Liver (tissue), 3 donors: ENCODE results near the gene CDCP1.

Source experiments
- FOXA1 ChIP-seq: IDR thresholded peaks from 2 replicates; pipeline ENCODE4 v1.6.1; 2016; ENCODE audit warnings: antibody characterized with exemption
- GABPA ChIP-seq, 2 donors: IDR thresholded peaks in 1 of 2; conservative IDR thresholded peaks in 1 of 2; 2 replicates each; pipeline ENCODE4 v1.6.1; 2016; ENCODE audit warnings: antibody characterized with exemption in 2 of 2, mild to moderate bottlenecking in 1 of 2, moderate library complexity in 1 of 2
- HNF4A ChIP-seq, 2 donors: conservative IDR thresholded peaks; 2 replicates each; pipeline ENCODE4 v1.6.1; 2016; ENCODE audit warnings: antibody characterized with exemption in 2 of 2, mild to moderate bottlenecking in 2 of 2
- HNF4G ChIP-seq: IDR thresholded peaks from 2 replicates; pipeline ENCODE4 v1.6.1; 2016; ENCODE audit warnings: antibody characterized with exemption
- JUND ChIP-seq, 2 donors: IDR thresholded peaks; 2 replicates each; pipeline ENCODE4 v1.6.1; 2016; ENCODE audit warnings: antibody characterized with exemption in 2 of 2
- RAD21 ChIP-seq, 2 donors: IDR thresholded peaks; 2 replicates each; pipeline ENCODE4 v1.6.1; 2016; ENCODE audit warnings: antibody characterized with exemption in 2 of 2, mild to moderate bottlenecking in 2 of 2
- RXRA ChIP-seq, 2 donors: IDR thresholded peaks; 2 replicates each; pipeline ENCODE4 v1.6.1; 2017 to 2018; ENCODE audit warnings: antibody characterized with exemption in 2 of 2, mild to moderate bottlenecking in 1 of 2
- SP1 ChIP-seq: IDR thresholded peaks from 2 replicates; pipeline ENCODE4 v1.6.1; 2018; ENCODE audit warnings: antibody characterized with exemption, mild to moderate bottlenecking
- TAF1 ChIP-seq: conservative IDR thresholded peaks from 2 replicates; pipeline ENCODE4 v1.6.1; 2016; ENCODE audit warnings: antibody characterized with exemption, mild to moderate bottlenecking
- YY1 ChIP-seq: IDR thresholded peaks from 2 replicates; pipeline ENCODE4 v1.6.1; 2016; ENCODE audit warnings: antibody characterized with exemption, mild to moderate bottlenecking
- TF ChIP-seq, protein P1 (sequence below): fragments of 150-350 bp; IDR thresholded peaks from 2 replicates; pipeline ENCODE4 v1.5.1; 2017; ENCODE audit warnings: improper control_type of control experiment, low read depth, low read length; ENCODE audit not compliant: missing input control
- TF ChIP-seq, protein P2 (sequence below): IDR thresholded peaks from 2 replicates; pipeline ENCODE4 v1.6.1; 2016; ENCODE audit warnings: antibody characterized with exemption
- TF ChIP-seq, protein P3 (sequence below): IDR thresholded peaks from 2 replicates; pipeline ENCODE4 v1.6.1; 2016; ENCODE audit warnings: antibody characterized with exemption, mild to moderate bottlenecking
- TF ChIP-seq, protein P4 (sequence below): IDR thresholded peaks from 2 replicates; pipeline ENCODE4 v1.6.1; 2016; ENCODE audit warnings: antibody characterized with exemption
- donor health status: healthy.
- donor health status: healthy.

DNA sequence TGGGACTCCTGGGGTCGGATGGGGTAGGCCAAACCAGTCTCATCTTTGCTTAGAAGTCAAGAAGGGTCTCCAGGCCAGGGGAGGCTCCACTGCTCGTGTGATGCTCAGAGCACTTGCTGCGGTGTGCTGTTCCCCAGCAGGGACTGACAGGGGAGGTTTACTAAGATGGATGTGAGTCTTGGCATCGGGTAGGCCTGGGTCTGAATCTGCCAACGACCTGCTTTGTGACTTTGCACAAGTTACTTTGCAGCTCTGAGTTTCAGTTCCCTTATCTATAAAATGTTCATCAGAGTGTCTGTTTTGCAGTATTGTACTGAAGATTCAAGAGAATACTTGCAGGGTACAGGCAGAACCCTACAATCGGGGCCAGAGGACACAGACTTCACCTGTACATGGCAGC is 17.3 kb upstream of the CDCP1 start:
- TF ChIP-seq, protein P1, sequence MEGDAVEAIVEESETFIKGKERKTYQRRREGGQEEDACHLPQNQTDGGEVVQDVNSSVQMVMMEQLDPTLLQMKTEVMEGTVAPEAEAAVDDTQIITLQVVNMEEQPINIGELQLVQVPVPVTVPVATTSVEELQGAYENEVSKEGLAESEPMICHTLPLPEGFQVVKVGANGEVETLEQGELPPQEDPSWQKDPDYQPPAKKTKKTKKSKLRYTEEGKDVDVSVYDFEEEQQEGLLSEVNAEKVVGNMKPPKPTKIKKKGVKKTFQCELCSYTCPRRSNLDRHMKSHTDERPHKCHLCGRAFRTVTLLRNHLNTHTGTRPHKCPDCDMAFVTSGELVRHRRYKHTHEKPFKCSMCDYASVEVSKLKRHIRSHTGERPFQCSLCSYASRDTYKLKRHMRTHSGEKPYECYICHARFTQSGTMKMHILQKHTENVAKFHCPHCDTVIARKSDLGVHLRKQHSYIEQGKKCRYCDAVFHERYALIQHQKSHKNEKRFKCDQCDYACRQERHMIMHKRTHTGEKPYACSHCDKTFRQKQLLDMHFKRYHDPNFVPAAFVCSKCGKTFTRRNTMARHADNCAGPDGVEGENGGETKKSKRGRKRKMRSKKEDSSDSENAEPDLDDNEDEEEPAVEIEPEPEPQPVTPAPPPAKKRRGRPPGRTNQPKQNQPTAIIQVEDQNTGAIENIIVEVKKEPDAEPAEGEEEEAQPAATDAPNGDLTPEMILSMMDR, result no peak
- TF ChIP-seq, protein P2, sequence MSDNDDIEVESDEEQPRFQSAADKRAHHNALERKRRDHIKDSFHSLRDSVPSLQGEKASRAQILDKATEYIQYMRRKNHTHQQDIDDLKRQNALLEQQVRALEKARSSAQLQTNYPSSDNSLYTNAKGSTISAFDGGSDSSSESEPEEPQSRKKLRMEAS, result no peak
- no peak for TF ChIP-seq GABPA (IDR thresholded peaks at IDR 0.05 in 1 of 2, conservative IDR thresholded peaks at IDR 0.05 in 1 of 2)
- TF ChIP-seq FOXA1, result no peak
- no peak for TF ChIP-seq SP1
- no peak for TF ChIP-seq JUND (IDR thresholded peaks at IDR 0.05)
- TF ChIP-seq, protein P3, sequence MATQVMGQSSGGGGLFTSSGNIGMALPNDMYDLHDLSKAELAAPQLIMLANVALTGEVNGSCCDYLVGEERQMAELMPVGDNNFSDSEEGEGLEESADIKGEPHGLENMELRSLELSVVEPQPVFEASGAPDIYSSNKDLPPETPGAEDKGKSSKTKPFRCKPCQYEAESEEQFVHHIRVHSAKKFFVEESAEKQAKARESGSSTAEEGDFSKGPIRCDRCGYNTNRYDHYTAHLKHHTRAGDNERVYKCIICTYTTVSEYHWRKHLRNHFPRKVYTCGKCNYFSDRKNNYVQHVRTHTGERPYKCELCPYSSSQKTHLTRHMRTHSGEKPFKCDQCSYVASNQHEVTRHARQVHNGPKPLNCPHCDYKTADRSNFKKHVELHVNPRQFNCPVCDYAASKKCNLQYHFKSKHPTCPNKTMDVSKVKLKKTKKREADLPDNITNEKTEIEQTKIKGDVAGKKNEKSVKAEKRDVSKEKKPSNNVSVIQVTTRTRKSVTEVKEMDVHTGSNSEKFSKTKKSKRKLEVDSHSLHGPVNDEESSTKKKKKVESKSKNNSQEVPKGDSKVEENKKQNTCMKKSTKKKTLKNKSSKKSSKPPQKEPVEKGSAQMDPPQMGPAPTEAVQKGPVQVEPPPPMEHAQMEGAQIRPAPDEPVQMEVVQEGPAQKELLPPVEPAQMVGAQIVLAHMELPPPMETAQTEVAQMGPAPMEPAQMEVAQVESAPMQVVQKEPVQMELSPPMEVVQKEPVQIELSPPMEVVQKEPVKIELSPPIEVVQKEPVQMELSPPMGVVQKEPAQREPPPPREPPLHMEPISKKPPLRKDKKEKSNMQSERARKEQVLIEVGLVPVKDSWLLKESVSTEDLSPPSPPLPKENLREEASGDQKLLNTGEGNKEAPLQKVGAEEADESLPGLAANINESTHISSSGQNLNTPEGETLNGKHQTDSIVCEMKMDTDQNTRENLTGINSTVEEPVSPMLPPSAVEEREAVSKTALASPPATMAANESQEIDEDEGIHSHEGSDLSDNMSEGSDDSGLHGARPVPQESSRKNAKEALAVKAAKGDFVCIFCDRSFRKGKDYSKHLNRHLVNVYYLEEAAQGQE, result no peak
- no peak for TF ChIP-seq TAF1
- TF ChIP-seq YY1, result no peak
- no peak for TF ChIP-seq RXRA (IDR thresholded peaks at IDR 0.05)
- TF ChIP-seq RAD21 (IDR thresholded peaks at IDR 0.05), result no peak
- TF ChIP-seq HNF4A (conservative IDR thresholded peaks at IDR 0.05), result no peak
- TF ChIP-seq, protein P4, sequence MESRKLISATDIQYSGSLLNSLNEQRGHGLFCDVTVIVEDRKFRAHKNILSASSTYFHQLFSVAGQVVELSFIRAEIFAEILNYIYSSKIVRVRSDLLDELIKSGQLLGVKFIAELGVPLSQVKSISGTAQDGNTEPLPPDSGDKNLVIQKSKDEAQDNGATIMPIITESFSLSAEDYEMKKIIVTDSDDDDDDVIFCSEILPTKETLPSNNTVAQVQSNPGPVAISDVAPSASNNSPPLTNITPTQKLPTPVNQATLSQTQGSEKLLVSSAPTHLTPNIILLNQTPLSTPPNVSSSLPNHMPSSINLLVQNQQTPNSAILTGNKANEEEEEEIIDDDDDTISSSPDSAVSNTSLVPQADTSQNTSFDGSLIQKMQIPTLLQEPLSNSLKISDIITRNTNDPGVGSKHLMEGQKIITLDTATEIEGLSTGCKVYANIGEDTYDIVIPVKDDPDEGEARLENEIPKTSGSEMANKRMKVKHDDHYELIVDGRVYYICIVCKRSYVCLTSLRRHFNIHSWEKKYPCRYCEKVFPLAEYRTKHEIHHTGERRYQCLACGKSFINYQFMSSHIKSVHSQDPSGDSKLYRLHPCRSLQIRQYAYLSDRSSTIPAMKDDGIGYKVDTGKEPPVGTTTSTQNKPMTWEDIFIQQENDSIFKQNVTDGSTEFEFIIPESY, result no peak
- no peak for TF ChIP-seq HNF4G
